ENCODE results near the gene NFATC1.

DNA sequence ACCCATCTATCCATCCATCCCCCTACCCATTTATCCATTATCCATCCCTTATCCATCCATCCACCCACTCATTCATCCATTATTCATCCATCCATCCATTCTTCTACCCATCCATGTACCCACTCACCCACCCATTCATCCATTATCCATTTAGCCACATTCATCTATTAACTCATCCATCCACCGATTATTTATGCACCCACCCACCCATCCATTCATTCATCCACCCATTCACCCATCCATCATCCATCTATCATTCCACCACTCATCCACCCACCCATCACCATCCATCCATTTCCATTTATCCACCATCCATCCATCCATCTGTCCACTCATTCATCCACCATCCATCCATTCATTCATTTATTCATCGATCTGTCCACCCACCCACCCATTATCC, 146.5 kb downstream of the NFATC1 start:
- no peak for TF ChIP-seq HOXB5 (CRISPR knock-in tag; IDR thresholded peaks at IDR 0.05)
- TF ChIP-seq, protein P1, sequence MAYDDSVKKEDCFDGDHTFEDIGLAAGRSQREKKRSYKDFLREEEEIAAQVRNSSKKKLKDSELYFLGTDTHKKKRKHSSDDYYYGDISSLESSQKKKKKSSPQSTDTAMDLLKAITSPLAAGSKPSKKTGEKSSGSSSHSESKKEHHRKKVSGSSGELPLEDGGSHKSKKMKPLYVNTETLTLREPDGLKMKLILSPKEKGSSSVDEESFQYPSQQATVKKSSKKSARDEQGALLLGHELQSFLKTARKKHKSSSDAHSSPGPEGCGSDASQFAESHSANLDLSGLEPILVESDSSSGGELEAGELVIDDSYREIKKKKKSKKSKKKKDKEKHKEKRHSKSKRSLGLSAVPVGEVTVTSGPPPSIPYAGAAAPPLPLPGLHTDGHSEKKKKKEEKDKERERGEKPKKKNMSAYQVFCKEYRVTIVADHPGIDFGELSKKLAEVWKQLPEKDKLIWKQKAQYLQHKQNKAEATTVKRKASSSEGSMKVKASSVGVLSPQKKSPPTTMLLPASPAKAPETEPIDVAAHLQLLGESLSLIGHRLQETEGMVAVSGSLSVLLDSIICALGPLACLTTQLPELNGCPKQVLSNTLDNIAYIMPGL (CRISPR knock-in tag; IDR thresholded peaks at IDR 0.05; ENCODE audit: borderline replicate concordance) = no peak
- TF ChIP-seq, protein P2, sequence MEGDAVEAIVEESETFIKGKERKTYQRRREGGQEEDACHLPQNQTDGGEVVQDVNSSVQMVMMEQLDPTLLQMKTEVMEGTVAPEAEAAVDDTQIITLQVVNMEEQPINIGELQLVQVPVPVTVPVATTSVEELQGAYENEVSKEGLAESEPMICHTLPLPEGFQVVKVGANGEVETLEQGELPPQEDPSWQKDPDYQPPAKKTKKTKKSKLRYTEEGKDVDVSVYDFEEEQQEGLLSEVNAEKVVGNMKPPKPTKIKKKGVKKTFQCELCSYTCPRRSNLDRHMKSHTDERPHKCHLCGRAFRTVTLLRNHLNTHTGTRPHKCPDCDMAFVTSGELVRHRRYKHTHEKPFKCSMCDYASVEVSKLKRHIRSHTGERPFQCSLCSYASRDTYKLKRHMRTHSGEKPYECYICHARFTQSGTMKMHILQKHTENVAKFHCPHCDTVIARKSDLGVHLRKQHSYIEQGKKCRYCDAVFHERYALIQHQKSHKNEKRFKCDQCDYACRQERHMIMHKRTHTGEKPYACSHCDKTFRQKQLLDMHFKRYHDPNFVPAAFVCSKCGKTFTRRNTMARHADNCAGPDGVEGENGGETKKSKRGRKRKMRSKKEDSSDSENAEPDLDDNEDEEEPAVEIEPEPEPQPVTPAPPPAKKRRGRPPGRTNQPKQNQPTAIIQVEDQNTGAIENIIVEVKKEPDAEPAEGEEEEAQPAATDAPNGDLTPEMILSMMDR (IDR thresholded peaks at IDR 0.05) = no peak
- TF ChIP-seq POLR2AphosphoS2 (conservative IDR thresholded peaks at IDR 0.05; ENCODE audit: low read length) = no peak
- no peak for TF ChIP-seq POLR2A (IDR thresholded peaks at IDR 0.05; ENCODE audit: low read length)
- TF ChIP-seq FOSL2 (IDR thresholded peaks at IDR 0.05) = no peak
- no peak for TF ChIP-seq FOSL2 (CRISPR knock-in tag; IDR thresholded peaks at IDR 0.05)
- TF ChIP-seq MAZ (IDR thresholded peaks at IDR 0.05; ENCODE audit: borderline replicate concordance, low read depth, low read length) = no peak
- no peak for TF ChIP-seq ESRRA (IDR thresholded peaks at IDR 0.05; ENCODE audit: borderline replicate concordance, low read length)
- TF ChIP-seq USF2 (IDR thresholded peaks at IDR 0.05) = no peak
